Ishikawa (cell line): Measurements from ENCODE around the gene AIG1.

ENCODE experiments used
- CEBPB ChIP-seq: IDR thresholded peaks from 2 replicates; pipeline ENCODE4 v1.6.1; 2012
- CREB1 ChIP-seq: IDR thresholded peaks from 2 replicates; pipeline ENCODE4 v1.6.1; 2012; ENCODE audit warnings: low read depth
- EGR1 ChIP-seq: IDR thresholded peaks from 2 replicates; pipeline ENCODE4 v1.6.1; 2012
- EP300 ChIP-seq: IDR thresholded peaks from 2 replicates; pipeline ENCODE4 v1.6.1; 2012; ENCODE audit warnings: borderline replicate concordance
- FOXM1 ChIP-seq: IDR thresholded peaks from 2 replicates; pipeline ENCODE4 v1.6.1; 2012; ENCODE audit warnings: low read depth, borderline replicate concordance
- MAX ChIP-seq: IDR thresholded peaks from 2 replicates; pipeline ENCODE4 v1.6.1; 2012
- NFIC ChIP-seq: IDR thresholded peaks from 2 replicates; pipeline ENCODE4 v1.6.1; 2012
- RAD21 ChIP-seq: IDR thresholded peaks from 2 replicates; pipeline ENCODE4 v1.6.1; 2012; ENCODE audit warnings: low read depth
- REST ChIP-seq: IDR thresholded peaks from 2 replicates; pipeline ENCODE4 v1.6.1; 2012; ENCODE audit warnings: low read depth, mild to moderate bottlenecking
- TAF1 ChIP-seq: IDR thresholded peaks from 2 replicates; pipeline ENCODE4 v1.6.1; 2012; ENCODE audit warnings: low read depth, mild to moderate bottlenecking
- TCF12 ChIP-seq: IDR thresholded peaks from 2 replicates; pipeline ENCODE4 v1.6.1; 2012; ENCODE audit warnings: low read depth
- TEAD4 ChIP-seq: IDR thresholded peaks from 2 replicates; pipeline ENCODE4 v1.6.1; 2012
- USF1 ChIP-seq: IDR thresholded peaks from 2 replicates; pipeline ENCODE4 v1.6.1; 2012
- YY1 ChIP-seq: IDR thresholded peaks from 2 replicates; pipeline ENCODE4 v1.6.1; 2012; ENCODE audit warnings: low read depth
- ZBTB7A ChIP-seq: IDR thresholded peaks from 2 replicates; pipeline ENCODE4 v1.6.1; 2012; ENCODE audit warnings: low read depth

The AIG1 gene

DNA sequence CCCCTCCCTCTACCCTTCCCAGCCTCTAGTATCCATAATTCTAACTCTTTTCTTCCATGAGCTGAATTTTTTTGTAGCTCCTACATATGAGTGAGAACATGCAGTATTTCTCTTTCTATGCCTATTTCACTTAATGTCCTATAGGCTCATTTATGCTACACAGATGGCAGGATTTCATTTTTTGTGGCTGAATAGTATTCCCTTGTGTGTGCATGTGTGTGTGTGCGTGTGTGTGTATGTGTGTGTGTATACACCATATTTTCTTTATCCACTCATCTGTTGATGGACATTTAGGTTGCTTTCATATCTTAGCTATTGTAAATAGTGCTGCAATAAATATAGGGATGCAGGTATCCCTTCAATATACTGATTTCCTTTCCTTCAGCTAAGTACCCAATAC, 288.8 kb downstream of the AIG1 start:
- no peak for TF ChIP-seq CEBPB

GRCh38 chr6:143356101-143356880, 295.6 kb downstream of the AIG1 start:
- TF ChIP-seq REST (no peak), USF1 (no peak), RAD21 (no peak), CEBPB (no peak), ZBTB7A (no peak), MAX (no peak), TEAD4 (no peak), EP300 (no peak), EGR1 (no peak), CREB1 (no peak), NFIC (no peak), FOXM1 (no peak), YY1 (no peak), TAF1 (no peak), TCF12 (no peak)

GRCh38 chr6:143357152-143357551, 296.5 kb downstream of the AIG1 start:
- TF ChIP-seq EP300 (no peak), TEAD4 (no peak), TAF1 (no peak), MAX (no peak), YY1 (no peak), TCF12 (no peak), CEBPB (no peak), FOXM1 (no peak), REST (no peak), CREB1 (no peak)

- TF ChIP-seq ZBTB7A (no peak), FOXM1 (no peak), CREB1 (no peak)
Measured at GRCh38 chr6:143357561-143358255, 297.0 kb downstream of the AIG1 start.

- TF ChIP-seq FOXM1 (no peak), TAF1 (no peak), MAX (no peak), ZBTB7A (no peak), EGR1 (no peak), RAD21 (no peak), TEAD4 (no peak)
Measured at GRCh38 chr6:143361536-143362191, 301.0 kb downstream of the AIG1 start.

DNA sequence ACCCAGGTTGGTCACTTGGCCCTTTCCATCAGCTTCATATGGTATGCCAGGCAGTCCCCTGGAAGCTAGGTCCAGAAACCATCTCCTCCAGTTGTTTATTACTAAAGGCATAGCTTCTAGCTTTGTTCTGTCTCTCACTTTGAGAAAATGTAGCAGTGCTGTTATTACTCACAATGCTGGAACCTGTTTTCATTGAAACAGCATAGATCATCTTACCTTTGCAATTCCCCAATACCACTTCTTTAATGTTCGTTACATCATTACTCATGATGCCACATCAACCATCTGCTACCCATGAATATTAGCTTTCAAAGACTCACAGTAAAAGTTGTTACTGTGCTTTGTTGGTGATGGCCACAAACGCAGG, 301.5 kb downstream of the AIG1 start:
- no peak for TF ChIP-seq YY1
- no peak for TF ChIP-seq NFIC
- no peak for TF ChIP-seq TCF12
- TF ChIP-seq MAX, result no peak
